ENCODE results near the gene KIRREL3. TPM values are rescaled to one million over a fixed set of nuclear protein-coding genes. Genes with fewer than 3 reads are reported as not detected.

Gene KIRREL3
- total RNA-seq, 1 donor from 2014 or later = 0.26 TPM

DNA sequence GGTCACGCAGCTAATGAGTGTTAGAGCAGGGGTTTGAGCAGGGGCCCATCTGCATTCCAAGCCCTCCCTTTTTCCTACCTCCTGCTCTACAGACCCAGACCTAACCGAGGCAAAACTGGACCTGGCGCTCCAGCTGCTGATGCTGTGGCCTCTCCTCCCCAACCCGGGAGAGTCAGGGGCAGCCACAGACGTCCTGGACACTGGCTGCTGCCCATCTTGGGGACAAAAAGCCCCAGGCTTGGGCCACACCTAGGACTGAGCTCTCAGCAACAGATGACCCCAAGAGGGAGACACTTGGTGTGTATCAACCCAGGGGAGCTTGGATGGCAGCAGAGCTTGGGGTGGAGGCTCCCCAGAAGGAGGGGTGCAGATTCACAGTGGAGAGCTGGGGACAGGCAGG, 472.5 kb downstream of the KIRREL3 start:
- H3K27me3 Mint-ChIP-seq = peaks cover 33% of the 10 kb centered on the region
- H3K36me3 Mint-ChIP-seq (ENCODE audit: insufficient read depth) = no peaks in the 10 kb centered on the region
- H3K9me3 Mint-ChIP-seq (ENCODE audit: low read depth) = no peaks in the 10 kb centered on the region
- H3K4me3 Mint-ChIP-seq (ENCODE audit: low read depth) = no peak overlapping the region
- no peak for DNase-seq (ENCODE audit: low spot score, unreplicated experiment)
- TF ChIP-seq, protein P1, sequence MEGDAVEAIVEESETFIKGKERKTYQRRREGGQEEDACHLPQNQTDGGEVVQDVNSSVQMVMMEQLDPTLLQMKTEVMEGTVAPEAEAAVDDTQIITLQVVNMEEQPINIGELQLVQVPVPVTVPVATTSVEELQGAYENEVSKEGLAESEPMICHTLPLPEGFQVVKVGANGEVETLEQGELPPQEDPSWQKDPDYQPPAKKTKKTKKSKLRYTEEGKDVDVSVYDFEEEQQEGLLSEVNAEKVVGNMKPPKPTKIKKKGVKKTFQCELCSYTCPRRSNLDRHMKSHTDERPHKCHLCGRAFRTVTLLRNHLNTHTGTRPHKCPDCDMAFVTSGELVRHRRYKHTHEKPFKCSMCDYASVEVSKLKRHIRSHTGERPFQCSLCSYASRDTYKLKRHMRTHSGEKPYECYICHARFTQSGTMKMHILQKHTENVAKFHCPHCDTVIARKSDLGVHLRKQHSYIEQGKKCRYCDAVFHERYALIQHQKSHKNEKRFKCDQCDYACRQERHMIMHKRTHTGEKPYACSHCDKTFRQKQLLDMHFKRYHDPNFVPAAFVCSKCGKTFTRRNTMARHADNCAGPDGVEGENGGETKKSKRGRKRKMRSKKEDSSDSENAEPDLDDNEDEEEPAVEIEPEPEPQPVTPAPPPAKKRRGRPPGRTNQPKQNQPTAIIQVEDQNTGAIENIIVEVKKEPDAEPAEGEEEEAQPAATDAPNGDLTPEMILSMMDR (IDR thresholded peaks at IDR 0.05; ENCODE audit: unreplicated experiment) = no peak
- no peak overlapping the region for H3K27ac Mint-ChIP-seq
- no peaks in the 10 kb centered on the region for H3K4me1 Mint-ChIP-seq (ENCODE audit: low read depth)

DNA sequence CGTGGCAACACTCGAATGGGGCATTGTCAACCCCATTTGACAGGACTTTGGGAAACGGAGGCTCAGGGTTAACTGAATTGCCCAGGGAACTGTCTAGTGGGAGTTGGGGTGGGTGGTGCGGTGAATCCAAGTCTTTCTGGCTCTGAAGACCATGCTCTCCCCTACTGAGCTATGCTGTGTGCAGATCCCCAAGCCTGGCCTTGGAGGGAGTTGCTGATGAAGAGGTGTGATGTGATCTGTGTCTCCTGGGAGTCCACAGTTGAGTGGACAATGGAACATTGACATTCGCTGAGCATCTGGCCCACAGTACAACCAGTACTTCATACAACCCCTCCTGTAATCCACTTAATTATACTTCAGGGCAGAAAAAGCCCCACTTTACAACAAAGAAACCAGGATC, 472.9 kb downstream of the KIRREL3 start:
- no peak overlapping the region for H3K4me3 Mint-ChIP-seq (ENCODE audit: low read depth)
- DNase-seq (ENCODE audit: low spot score, unreplicated experiment) = no peak
- H3K4me1 Mint-ChIP-seq (ENCODE audit: low read depth) = no peaks in the 10 kb centered on the region
- H3K36me3 Mint-ChIP-seq (ENCODE audit: insufficient read depth) = no peaks in the 10 kb centered on the region
- H3K27ac Mint-ChIP-seq = no peak overlapping the region
- H3K9me3 Mint-ChIP-seq (ENCODE audit: low read depth) = no peaks in the 10 kb centered on the region
- peaks cover 38% of the 10 kb centered on the region for H3K27me3 Mint-ChIP-seq
- TF ChIP-seq, protein P1 (IDR thresholded peaks at IDR 0.05; ENCODE audit: unreplicated experiment) = no peak

DNA sequence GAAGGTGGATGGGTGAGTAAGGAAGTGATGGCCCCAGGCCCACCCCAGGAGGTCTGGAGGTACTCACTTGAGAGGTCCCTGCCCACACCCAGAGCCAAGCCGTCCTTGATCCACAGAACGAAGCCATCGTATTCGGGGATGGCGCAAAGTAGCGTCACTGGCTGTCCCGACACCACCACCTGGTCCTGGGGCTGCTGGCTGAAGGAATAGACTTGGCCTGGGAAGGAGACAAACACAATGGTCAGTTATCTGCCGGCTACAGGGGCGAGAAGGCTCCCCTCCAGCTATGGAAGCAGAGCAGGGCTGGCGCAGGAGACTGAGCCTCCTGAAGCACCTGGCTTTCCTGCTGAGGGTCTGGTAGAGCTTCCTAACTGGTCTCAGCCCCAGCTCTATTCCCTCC, 474.1 kb downstream of the KIRREL3 start:
- Mint-ChIP-seq H3K27me3 (peaks cover 40% of the 10 kb centered on the region), H3K36me3 (ENCODE audit: insufficient read depth) (no peaks in the 10 kb centered on the region), H3K27ac (no peak overlapping the region), H3K4me1 (ENCODE audit: low read depth) (no peaks in the 10 kb centered on the region), H3K4me3 (ENCODE audit: low read depth) (no peak overlapping the region), H3K9me3 (ENCODE audit: low read depth) (no peaks in the 10 kb centered on the region)
- DNase-seq (ENCODE audit: low spot score, unreplicated experiment) = no peak
- TF ChIP-seq, protein P1 (IDR thresholded peaks at IDR 0.05; ENCODE audit: unreplicated experiment) = no peak

DNA sequence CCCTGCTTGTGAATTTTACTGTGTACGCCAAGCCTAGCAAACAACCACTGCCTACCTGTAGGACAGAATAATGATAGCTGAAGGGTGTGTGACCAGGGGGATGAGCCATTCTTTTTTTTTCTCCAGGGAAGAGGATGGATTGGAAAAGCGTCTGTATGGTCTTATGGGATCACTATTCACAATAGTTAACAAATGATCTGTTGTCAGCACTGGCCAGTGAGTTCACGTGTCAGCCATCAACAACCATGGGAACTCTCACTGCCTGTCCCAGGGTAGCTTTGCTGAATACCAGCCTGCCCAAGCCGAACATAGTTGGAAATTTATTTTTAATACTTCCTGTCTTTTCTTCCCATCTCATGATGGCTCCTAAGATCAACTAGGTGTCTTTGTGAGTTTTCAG, 474.9 kb downstream of the KIRREL3 start:
- H3K4me3 Mint-ChIP-seq (ENCODE audit: low read depth) = no peak overlapping the region
- no peaks in the 10 kb centered on the region for H3K9me3 Mint-ChIP-seq (ENCODE audit: low read depth)
- no peak overlapping the region for H3K27ac Mint-ChIP-seq
- H3K27me3 Mint-ChIP-seq = peaks cover 37% of the 10 kb centered on the region
- H3K36me3 Mint-ChIP-seq (ENCODE audit: insufficient read depth) = no peaks in the 10 kb centered on the region
- TF ChIP-seq, protein P1 (IDR thresholded peaks at IDR 0.05; ENCODE audit: unreplicated experiment) = no peak
- H3K4me1 Mint-ChIP-seq (ENCODE audit: low read depth) = no peaks in the 10 kb centered on the region
- DNase-seq (ENCODE audit: low spot score, unreplicated experiment) = no peak

DNA sequence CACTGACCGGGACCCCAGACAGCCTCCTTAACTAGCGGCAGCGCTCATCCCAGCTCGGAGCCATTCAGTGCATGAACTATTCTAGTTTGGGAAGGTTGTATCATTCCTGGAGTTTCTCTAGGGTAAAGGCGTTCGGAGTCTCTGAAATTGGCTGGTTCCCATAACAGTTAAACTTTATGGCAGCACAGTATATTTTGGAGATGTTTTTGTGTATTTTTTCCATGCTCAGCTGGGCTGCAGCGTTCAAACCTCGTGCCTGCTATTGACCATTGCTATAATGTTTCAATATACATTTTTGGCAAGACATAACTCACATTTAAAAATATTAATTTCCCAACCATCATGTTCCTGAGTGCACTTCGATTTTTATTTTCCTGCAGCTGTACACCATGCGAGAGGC, 475.4 kb downstream of the KIRREL3 start:
- TF ChIP-seq, protein P1 (IDR thresholded peaks at IDR 0.05; ENCODE audit: unreplicated experiment) = no peak
- Mint-ChIP-seq H3K4me3 (ENCODE audit: low read depth) (no peak overlapping the region), H3K4me1 (ENCODE audit: low read depth) (no peaks in the 10 kb centered on the region), H3K27ac (no peak overlapping the region), H3K9me3 (ENCODE audit: low read depth) (no peaks in the 10 kb centered on the region), H3K27me3 (peaks cover 41% of the 10 kb centered on the region), H3K36me3 (ENCODE audit: insufficient read depth) (no peaks in the 10 kb centered on the region)
- no peak for DNase-seq (ENCODE audit: low spot score, unreplicated experiment)

Data from progenitor cell of endocrine pancreas (in vitro differentiated cells).